HEK293 (cell line): ENCODE data around the gene SLC16A10.

Experiments
- CTCF ChIA-PET: fragments of 350-600 bp; formaldehyde crosslinking; extraction: SDS; loops from one replicate; lab custom pipeline; 2021; ENCODE audit warnings: antibody characterized with exemption; lab: Yijun Ruan, JAX
- POLR2A ChIA-PET: fragments of 300-600 bp; formaldehyde crosslinking; extraction: SDS; loops from one replicate; lab custom pipeline; 2020; ENCODE audit warnings: antibody characterized with exemption, inconsistent platforms; lab: Yijun Ruan, JAX
- H3K27ac ChIP-seq: fragments of 200-500 bp; sonication (Bioruptor generic); 2 replicates; pipeline ENCODE4 v1.5.1; 2014; ENCODE audit warnings: low read depth, low read length, control low read depth, inconsistent platforms; ENCODE audit errors: extremely low read depth
- H3K36me3 ChIP-seq, 2 experiments: fragments of 200-500 bp in 1 of 2; sonication (Bioruptor generic) in 1 of 2; 1 replicate in 1 of 2; 2 replicates in 1 of 2; pipeline ENCODE4 v1.5.1; 2014 to 2017; ENCODE audit warnings: inconsistent platforms in 2 of 2, low read length in 2 of 2; ENCODE audit not compliant: control insufficient read depth in 2 of 2, insufficient read depth in 1 of 2
- H3K4me1 ChIP-seq: fragments of 200-500 bp; sonication (Bioruptor generic); 2 replicates; pipeline ENCODE4 v1.5.1; 2014; ENCODE audit warnings: mild to moderate bottlenecking, low read length, inconsistent platforms; ENCODE audit not compliant: control insufficient read depth, insufficient read depth
- H3K4me3 ChIP-seq: 2 replicates; pipeline ENCODE4 v1.5.1; 2011; ENCODE audit warnings: low read depth, mild to moderate bottlenecking, control low read depth, low read length, moderate library complexity
- H3K9me3 ChIP-seq: fragments of 200-500 bp; sonication (Bioruptor generic); 2 replicates; pipeline ENCODE4 v1.5.1; 2014; ENCODE audit warnings: low read depth, low read length, inconsistent platforms; ENCODE audit not compliant: control insufficient read depth, insufficient read depth
- EGR2 ChIP-seq: fragments of 450-650 bp; formaldehyde crosslinking; IDR thresholded peaks from 2 replicates; pipeline ENCODE4 v1.5.1; 2016; ENCODE audit warnings: low read depth, missing biosample characterization, missing genetic modification characterization
- ELK4 ChIP-seq: IDR thresholded peaks from 2 replicates; pipeline ENCODE4 v1.6.1; 2011; ENCODE audit warnings: mild to moderate bottlenecking, low read depth, low read length, borderline replicate concordance
- GLI2 ChIP-seq: fragments of 450-650 bp; formaldehyde crosslinking; IDR thresholded peaks from 2 replicates; pipeline ENCODE4; 2017; ENCODE audit warnings: missing biosample characterization, missing genetic modification characterization, low read depth, borderline replicate concordance
- KLF16 ChIP-seq: fragments of 450-650 bp; formaldehyde crosslinking; IDR thresholded peaks from 2 replicates; pipeline ENCODE4 v1.5.1; 2017; ENCODE audit warnings: missing biosample characterization, missing genetic modification characterization
- MEIS1 ChIP-seq: sonication (generic); formaldehyde crosslinking; IDR thresholded peaks from 2 replicates; pipeline ENCODE4 v1.8.1; 2022; ENCODE audit warnings: missing genetic modification reagents, mild to moderate bottlenecking, borderline replicate concordance
- MYNN ChIP-seq: fragments of 450-650 bp; formaldehyde crosslinking; IDR thresholded peaks from 2 replicates; pipeline ENCODE4 v1.5.1; 2016; ENCODE audit warnings: missing biosample characterization, missing genetic modification characterization, borderline replicate concordance
- PRDM10 ChIP-seq: fragments of 450-650 bp; formaldehyde crosslinking; IDR thresholded peaks from 2 replicates; pipeline ENCODE4 v1.5.1; 2016; ENCODE audit warnings: missing biosample characterization, missing genetic modification characterization
- PRDM6 ChIP-seq: fragments of 450-650 bp; formaldehyde crosslinking; IDR thresholded peaks from 2 replicates; pipeline ENCODE4 v1.5.1; 2017; ENCODE audit warnings: missing biosample characterization, missing genetic modification characterization
- ZBTB49 ChIP-seq: fragments of 450-650 bp; formaldehyde crosslinking; IDR thresholded peaks from 2 replicates; pipeline ENCODE4 v1.5.1; 2016; ENCODE audit warnings: missing biosample characterization, missing genetic modification characterization, low read depth
- ZFP37 ChIP-seq: fragments of 450-650 bp; formaldehyde crosslinking; IDR thresholded peaks from 2 replicates; pipeline ENCODE4 v1.5.1; 2016; ENCODE audit warnings: missing biosample characterization, missing genetic modification characterization
- ZNF138 ChIP-seq: fragments of 450-650 bp; formaldehyde crosslinking; IDR thresholded peaks from 2 replicates; pipeline ENCODE4 v1.5.1; 2016; ENCODE audit warnings: missing biosample characterization, missing genetic modification characterization, borderline replicate concordance
- ZNF148 ChIP-seq: fragments of 450-650 bp; formaldehyde crosslinking; IDR thresholded peaks from 2 replicates; pipeline ENCODE4 v1.5.0; 2017; ENCODE audit warnings: missing biosample characterization, missing genetic modification characterization, borderline replicate concordance
- ZNF221 ChIP-seq: fragments of 450-650 bp; formaldehyde crosslinking; IDR thresholded peaks from 2 replicates; pipeline ENCODE4 v1.5.1; 2017; ENCODE audit warnings: missing biosample characterization, missing genetic modification characterization, borderline replicate concordance
- ZNF416 ChIP-seq: fragments of 450-650 bp; formaldehyde crosslinking; IDR thresholded peaks from 2 replicates; pipeline ENCODE4 v1.5.1; 2016; ENCODE audit warnings: missing biosample characterization, missing genetic modification characterization
- ZNF548 ChIP-seq: fragments of 450-650 bp; formaldehyde crosslinking; IDR thresholded peaks from 2 replicates; pipeline ENCODE4 v1.5.1; 2016; ENCODE audit warnings: missing biosample characterization, missing genetic modification characterization
- ZNF677 ChIP-seq: fragments of 450-650 bp; IDR thresholded peaks from 2 replicates; pipeline ENCODE4 v1.5.0; 2018; ENCODE audit warnings: missing biosample characterization, mild to moderate bottlenecking, missing genetic modification characterization, moderate library complexity

The SLC16A10 gene

GRCh38 chr6:111239461-111239860, 152.2 kb downstream of the SLC16A10 start:
- ChIA-PET POLR2A (no interaction called here), CTCF (interaction anchor here (0.6 to 1.7 kb wide), 3 partner anchors 19 to 110 kb away, joined by 4 to 11 read pairs (median 4); a partner anchor contains a TSS)
- Histone ChIP-seq H3K27ac (no peak overlapping the region), H3K36me3 (no peaks in the 10 kb centered on the region), H3K9me3 (no peaks in the 10 kb centered on the region), H3K4me1 (no peaks in the 10 kb centered on the region)
- TF ChIP-seq ZNF148 (tag by site-specific recombination): no peak
- TF ChIP-seq MEIS1 (CRISPR knock-in tag): no peak
- no peak for TF ChIP-seq KLF16 (tag by site-specific recombination)
- no peak for TF ChIP-seq MYNN (tag by site-specific recombination)
- no peak for TF ChIP-seq ZFP37 (tag by site-specific recombination)
- TF ChIP-seq ZNF548 (tag by site-specific recombination): no peak
- no peak for TF ChIP-seq PRDM10
- TF ChIP-seq EGR2 (tag by site-specific recombination): no peak
- no peak for TF ChIP-seq GLI2
- TF ChIP-seq ZNF416 (tag by site-specific recombination): no peak
- TF ChIP-seq PRDM6 (tag by site-specific recombination): no peak
- no peak for TF ChIP-seq ZNF677 (tag by site-specific recombination)
- no peak for TF ChIP-seq ZBTB49 (tag by site-specific recombination)
- no peak for TF ChIP-seq ELK4
- TF ChIP-seq ZNF138: no peak
- no peak for TF ChIP-seq ZNF221 (tag by site-specific recombination)
- TF ChIP-seq, all 188 proteins: peak for 0
- no peak overlapping the region for H3K4me3 ChIP-seq
